Upper lobe of left lung (tissue), 4 donors: ENCODE results near the gene ADAM22.

Experiments used
- CTCF ChIP-seq, 6 experiments: fragments of 450-650 bp in 4 of 6; fragments of 200-600 bp in 2 of 6; sonication (generic) in 2 of 6; IDR thresholded peaks; one replicate each; pipeline ENCODE4 v1.5.1; 2016 to 2019; ENCODE audit warnings: antibody characterized with exemption in 6 of 6
- POLR2A ChIP-seq, 4 donors: fragments of 450-650 bp; IDR thresholded peaks; one replicate each; pipeline ENCODE4 v1.5.1; 2016 to 2017; ENCODE audit warnings: antibody characterized with exemption in 4 of 4, mild to moderate bottlenecking in 2 of 4
- POLR2AphosphoS5 ChIP-seq, 2 donors: sonication (generic); formaldehyde crosslinking; IDR thresholded peaks; one replicate each; pipeline ENCODE4 v1.5.1; 2017; ENCODE audit warnings: antibody characterized with exemption in 2 of 2

GRCh38 chr7:88046839-88047573 lies 113.0 kb downstream of the ADAM22 start:
- no peak for TF ChIP-seq CTCF (IDR thresholded peaks at IDR 0.05)
- no peak for TF ChIP-seq POLR2AphosphoS5 (IDR thresholded peaks at IDR 0.05)
- TF ChIP-seq POLR2A (IDR thresholded peaks at IDR 0.05): no peak
